PFSK-1 (cell line): ENCODE data around the gene UBE2V1.

Experiments used
- POLR2AphosphoS5 ChIP-seq: IDR thresholded peaks from 2 replicates; pipeline ENCODE4 v1.6.1; 2012; ENCODE audit warnings: low read depth, mild to moderate bottlenecking, control low read depth, low read length, moderate library complexity
- REST ChIP-seq, 2 experiments: IDR thresholded peaks; 2 replicates each; pipeline versions ENCODE4 v1.6.1 to v1.8.0; 2011 to 2012; ENCODE audit warnings: low read depth in 2 of 2, low read length in 2 of 2, control low read depth in 1 of 2, inconsistent platforms in 1 of 2, mild to moderate bottlenecking in 1 of 2, moderate library complexity in 1 of 2; ENCODE audit not compliant: insufficient read depth in 1 of 2
- SIN3A ChIP-seq: IDR thresholded peaks from 2 replicates; pipeline ENCODE4 v1.6.1; 2012; ENCODE audit warnings: mild to moderate bottlenecking, low read length, moderate library complexity, borderline replicate concordance; ENCODE audit not compliant: insufficient read depth

- no peak for TF ChIP-seq POLR2AphosphoS5
- no peak for TF ChIP-seq REST (IDR thresholded peaks at IDR 0.05; ENCODE audit: insufficient read depth in 1 of 2, low read depth in 2 of 2, low read length in 2 of 2)
- TF ChIP-seq SIN3A, result no peak
These were observed 39.6 kb upstream of the UBE2V1 start for GRCh38 chr20:50152394-50153152.
